HepG2 (cell line): ENCODE measurements around the gene DSTN. TPM values are rescaled to one million over a fixed set of nuclear protein-coding genes. Genes with fewer than 3 reads are reported as not detected.

Experiments used
- ATAC-seq: fragments of 200-7000 bp; cut with Tn5 transposase; 3 replicates; pipeline ENCODE4 v1.9.1; 2020; ENCODE audit warnings: mild to moderate bottlenecking, moderate library complexity
- BruUV-seq: library from RNA; stranded (reverse); fragments of 400-500 nt; replicated peaks from 2 replicates; lab custom pipeline; 2021; lab: Mats Ljungman, UMichigan
- CTCF ChIA-PET: fragments of 300-600 bp; formaldehyde crosslinking; extraction: SDS; loops from one replicate; lab custom pipeline; 2021; ENCODE audit warnings: low total read pairs, inconsistent platforms, low intra/inter-chr PET ratio; lab: Yijun Ruan, JAX
- POLR2A ChIA-PET: fragments of 350-600 bp; sonication (Branson Sonifier 250); formaldehyde crosslinking; loops from one replicate; lab custom pipeline; 2020; ENCODE audit warnings: antibody characterized with exemption, inconsistent platforms; lab: Yijun Ruan, JAX
- DNase-seq: peaks from one replicate; pipeline ENCODE4 v3.0.0-alpha.2; 2015; ENCODE audit warnings: low spot score
- FAIRE-seq: peaks from 3 replicates; lab custom pipeline; 2011; peaks lifted over from hg19 to GRCh38; lab: Jason Lieb, UNC
- H2AFZ ChIP-seq: one replicate; pipeline ENCODE4 v1.6.1; 2011; ENCODE audit warnings: low read length, inconsistent platforms
- H3K27ac ChIP-seq: fragments of 300-600 bp; 3 replicates; pipeline ENCODE4 v1.8.0; 2011; ENCODE audit warnings: mixed run types, mild to moderate bottlenecking, mixed read lengths, low read length, inconsistent platforms; ENCODE audit not compliant: insufficient read depth; ENCODE audit errors: extremely low read length
- H3K27me3 ChIP-seq, 2 experiments: fragments of 200-600 bp in 1 of 2; 2 replicates in 1 of 2; 3 replicates in 1 of 2; pipeline versions ENCODE4 v1.6.0 to v1.8.0; 2011; ENCODE audit warnings: low read length in 2 of 2, mild to moderate bottlenecking in 2 of 2, moderate library complexity in 2 of 2, inconsistent platforms in 1 of 2; ENCODE audit not compliant: insufficient read depth in 2 of 2, control insufficient read depth in 1 of 2
- H3K36me3 ChIP-seq, 2 experiments: fragments of 200-600 bp in 1 of 2; replicated peaks in 1 of 2; 2 replicates in 1 of 2; 3 replicates in 1 of 2; pipeline versions ENCODE4 v1.5.1 to v1.8.0; 2011; ENCODE audit warnings: low read length in 2 of 2, inconsistent platforms in 1 of 2; ENCODE audit not compliant: insufficient read depth in 2 of 2, control insufficient read depth in 1 of 2
- H3K4me1 ChIP-seq: 2 replicates; pipeline ENCODE4 v1.5.1; 2012; ENCODE audit warnings: low read length, inconsistent platforms; ENCODE audit not compliant: insufficient read depth
- H3K4me2 ChIP-seq: 2 replicates; pipeline ENCODE4 v1.6.0; 2011; ENCODE audit warnings: low read depth, low read length, inconsistent platforms
- H3K4me3 ChIP-seq, 3 experiments: fragments of 200-600 bp in 1 of 3; sonication (generic), shearing (Covaris generic) in 1 of 3; replicated peaks in 1 of 3; 2 replicates each; pipeline ENCODE4 v1.5.1; 2011 to 2016; ENCODE audit warnings: low read length in 3 of 3, inconsistent platforms in 2 of 3, low read depth in 2 of 3, mild to moderate bottlenecking in 2 of 3, control low read depth in 1 of 3, mixed read lengths in 1 of 3; ENCODE audit not compliant: insufficient read depth in 1 of 3
- H3K79me2 ChIP-seq: one replicate; pipeline ENCODE4 v1.6.1; 2011; ENCODE audit warnings: low read length, inconsistent platforms; ENCODE audit not compliant: insufficient read depth
- H3K9ac ChIP-seq: 2 replicates; pipeline ENCODE4 v1.6.0; 2011; ENCODE audit warnings: mild to moderate bottlenecking, low read depth, low read length, inconsistent platforms; ENCODE audit not compliant: insufficient read depth
- H3K9me3 ChIP-seq: 2 replicates; pipeline ENCODE4 v1.5.1; 2012; ENCODE audit warnings: mild to moderate bottlenecking, low read length
- H4K20me1 ChIP-seq: 2 replicates; pipeline ENCODE4 v1.6.0; 2011; ENCODE audit warnings: inconsistent platforms, mild to moderate bottlenecking, low read length, moderate library complexity; ENCODE audit not compliant: insufficient read depth
- HES4 ChIP-seq: sonication (generic); formaldehyde crosslinking; IDR thresholded peaks from 2 replicates; pipeline ENCODE4 v1.9.0; 2021; ENCODE audit warnings: mild to moderate bottlenecking, missing genetic modification reagents, borderline replicate concordance
- KDM1A ChIP-seq: IDR thresholded peaks from 2 replicates; pipeline ENCODE4 v1.6.1; 2016; ENCODE audit warnings: missing compliant biosample characterization
- POLR2AphosphoS2 ChIP-seq: IDR thresholded peaks from 2 replicates; pipeline ENCODE4 v1.6.1; 2011; ENCODE audit warnings: low read depth, low read length, improper control_type of control experiment
- SP5 ChIP-seq: IDR thresholded peaks from 2 replicates; pipeline ENCODE4 v1.6.1; 2016; ENCODE audit warnings: low read depth, borderline replicate concordance
- XRCC5 ChIP-seq: fragments of 200-400 bp; formaldehyde crosslinking; optimal IDR thresholded peaks from 2 replicates; pipeline ENCODE3; 2017; ENCODE audit warnings: mild to moderate bottlenecking, low read length
- ZNF660 ChIP-seq: sonication (generic); formaldehyde crosslinking; IDR thresholded peaks from 2 replicates; pipeline ENCODE4 v1.5.1; 2020; ENCODE audit warnings: mild to moderate bottlenecking, low read depth, missing genetic modification reagents, borderline replicate concordance
- WGBS: methylation state at CpG from one replicate; pipeline ENCODE4 v1.1.6; 2017; ENCODE audit warnings: low lambda C conversion rate; 5-methylcytosine and 5-hydroxymethylcytosine counted together
- in situ Hi-C: cut with HindIII; loops from 2 replicates; pipeline ENCODE4 v1.10.0; 2017; ENCODE audit warnings: low pct_unique_long_range_greater_than_20kb; ENCODE audit not compliant: extremely low pct_ligation_motif_present
- intact Hi-C: fragments of 100-400 bp; cut with micrococcal nuclease; formaldehyde crosslinking; loops from one replicate; pipeline ENCODE4 v1.10.0; 2022; ENCODE audit not compliant: unreplicated experiment
- polyA plus RNA-seq, 8 experiments: library from polyadenylated mRNA; depleted of rRNA in 3 of 8; stranded (reverse) in 7 of 8; unstranded in 1 of 8; fragments of >200 nt; fragmentation: Illumina TruSeq in 4 of 8; extraction: Trizol in 4 of 8; gene quantifications; 2 replicates each; pipeline versions ENCODE4 v1.2.1 to v1.2.3, GENCODE V29; 2011 to 2016; ENCODE audit warnings: low read depth in 4 of 8, missing spikeins in 1 of 8, mixed read lengths in 1 of 8; ENCODE audit not compliant: insufficient read depth in 1 of 8
- total RNA-seq, 5 experiments: library from RNA; depleted of rRNA; stranded (reverse); fragments of >200 nt; fragmentation: Illumina TruSeq; extraction: Trizol; gene quantifications; 2 replicates each; pipeline ENCODE4 v1.2.3, GENCODE V29; 2016; ENCODE audit warnings: low read depth in 1 of 5
- TF ChIP-seq, protein P1 (sequence below): sonication (generic); formaldehyde crosslinking; conservative IDR thresholded peaks from 2 replicates; pipeline ENCODE4 v1.4.0; 2020; ENCODE audit warnings: missing genetic modification reagents
- TF ChIP-seq, protein P2 (sequence below): sonication (generic); formaldehyde crosslinking; IDR thresholded peaks from 2 replicates; pipeline ENCODE4 v1.9.0; 2022; ENCODE audit warnings: missing genetic modification reagents, mild to moderate bottlenecking, borderline replicate concordance
- TF ChIP-seq, protein P3 (sequence below): IDR thresholded peaks from 2 replicates; pipeline ENCODE4 v1.6.1; 2016; ENCODE audit warnings: missing compliant biosample characterization, missing genetic modification reagents, borderline replicate concordance
- TF ChIP-seq, protein P4 (sequence below): sonication (generic); formaldehyde crosslinking; IDR thresholded peaks from 2 replicates; pipeline ENCODE4 v1.8.1; 2023; ENCODE audit warnings: mild to moderate bottlenecking, missing genetic modification reagents, borderline replicate concordance
- TF ChIP-seq, protein P5 (sequence below): IDR thresholded peaks from 2 replicates; pipeline ENCODE4 v1.6.1; 2016; ENCODE audit warnings: low read depth, missing genetic modification reagents, missing compliant biosample characterization
- TF ChIP-seq, protein P6 (sequence below): sonication (generic); formaldehyde crosslinking; IDR thresholded peaks from 2 replicates; pipeline ENCODE4 v1.4.0; 2020; ENCODE audit warnings: missing genetic modification reagents, borderline replicate concordance

Gene DSTN
- total and polyA plus RNA-seq, 2 of the 13 experiments (the other 11 are each of a cell fraction or from before 2014, with no cell fraction given) = 27.6 to 106 TPM

DNA sequence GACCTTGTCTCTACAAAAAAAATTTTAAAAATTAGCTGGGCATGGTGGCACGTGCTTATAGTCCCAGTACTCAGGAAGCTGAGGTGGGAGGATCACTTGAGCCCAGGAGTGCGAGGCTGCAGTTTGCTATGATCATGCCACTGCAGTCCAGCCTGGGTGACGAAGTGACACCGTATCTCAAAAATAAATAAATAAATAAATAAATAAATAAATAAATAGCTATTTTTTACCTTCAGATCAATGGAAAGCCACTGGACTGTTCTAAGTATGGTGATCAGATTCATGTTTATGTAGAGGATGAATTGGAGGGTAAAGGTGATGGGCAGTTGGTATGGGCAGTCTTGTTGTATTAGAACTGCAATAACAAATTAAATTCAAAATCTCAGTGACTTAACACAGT lies 24.0 kb downstream of the DSTN start:
- BruUV-seq = no TSS peak
- in situ Hi-C loops (no loop called here), intact Hi-C loops (no loop called here)
- ATAC-seq = no peak
- POLR2A ChIA-PET = interaction anchor here (1.0 kb wide), 1 partner anchor 13 kb away, joined by 3 read pairs; no protein-coding TSS in a partner anchor
- no peak for DNase-seq
- 96% methylated on average over 4 of the region's 4 CpGs for WGBS
- H3K36me3 ChIP-seq = no peaks in the 10 kb centered on the region; a peak in 1 of 5 replicates
- CTCF ChIA-PET = no interaction called here
- H3K9me3 ChIP-seq = peaks cover 7% of the 10 kb centered on the region; the same call in 1 of the 2 replicates
- no peaks in the 10 kb centered on the region for H3K4me1 ChIP-seq
- FAIRE-seq = no peak
- H3K79me2 ChIP-seq = peaks cover 49% of the 10 kb centered on the region
- H2AFZ ChIP-seq = no peak overlapping the region
- H3K27me3 ChIP-seq = no peaks in the 10 kb centered on the region
- no peak overlapping the region for H3K9ac ChIP-seq
- H4K20me1 ChIP-seq = no peaks in the 10 kb centered on the region
- no peak overlapping the region for H3K27ac ChIP-seq
- H3K4me2 ChIP-seq = no peak overlapping the region
- no peak overlapping the region for H3K4me3 ChIP-seq
- TF ChIP-seq, protein P1, sequence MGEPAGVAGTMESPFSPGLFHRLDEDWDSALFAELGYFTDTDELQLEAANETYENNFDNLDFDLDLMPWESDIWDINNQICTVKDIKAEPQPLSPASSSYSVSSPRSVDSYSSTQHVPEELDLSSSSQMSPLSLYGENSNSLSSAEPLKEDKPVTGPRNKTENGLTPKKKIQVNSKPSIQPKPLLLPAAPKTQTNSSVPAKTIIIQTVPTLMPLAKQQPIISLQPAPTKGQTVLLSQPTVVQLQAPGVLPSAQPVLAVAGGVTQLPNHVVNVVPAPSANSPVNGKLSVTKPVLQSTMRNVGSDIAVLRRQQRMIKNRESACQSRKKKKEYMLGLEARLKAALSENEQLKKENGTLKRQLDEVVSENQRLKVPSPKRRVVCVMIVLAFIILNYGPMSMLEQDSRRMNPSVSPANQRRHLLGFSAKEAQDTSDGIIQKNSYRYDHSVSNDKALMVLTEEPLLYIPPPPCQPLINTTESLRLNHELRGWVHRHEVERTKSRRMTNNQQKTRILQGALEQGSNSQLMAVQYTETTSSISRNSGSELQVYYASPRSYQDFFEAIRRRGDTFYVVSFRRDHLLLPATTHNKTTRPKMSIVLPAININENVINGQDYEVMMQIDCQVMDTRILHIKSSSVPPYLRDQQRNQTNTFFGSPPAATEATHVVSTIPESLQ (CRISPR knock-in tag) = no peak
- TF ChIP-seq SP5 (CRISPR knock-in tag) (no peak), HES4 (CRISPR knock-in tag) (no peak), XRCC5 (no peak), KDM1A (CRISPR knock-in tag) (no peak), POLR2AphosphoS2 (no peak), ZNF660 (CRISPR knock-in tag) (no peak)
- TF ChIP-seq, protein P2, sequence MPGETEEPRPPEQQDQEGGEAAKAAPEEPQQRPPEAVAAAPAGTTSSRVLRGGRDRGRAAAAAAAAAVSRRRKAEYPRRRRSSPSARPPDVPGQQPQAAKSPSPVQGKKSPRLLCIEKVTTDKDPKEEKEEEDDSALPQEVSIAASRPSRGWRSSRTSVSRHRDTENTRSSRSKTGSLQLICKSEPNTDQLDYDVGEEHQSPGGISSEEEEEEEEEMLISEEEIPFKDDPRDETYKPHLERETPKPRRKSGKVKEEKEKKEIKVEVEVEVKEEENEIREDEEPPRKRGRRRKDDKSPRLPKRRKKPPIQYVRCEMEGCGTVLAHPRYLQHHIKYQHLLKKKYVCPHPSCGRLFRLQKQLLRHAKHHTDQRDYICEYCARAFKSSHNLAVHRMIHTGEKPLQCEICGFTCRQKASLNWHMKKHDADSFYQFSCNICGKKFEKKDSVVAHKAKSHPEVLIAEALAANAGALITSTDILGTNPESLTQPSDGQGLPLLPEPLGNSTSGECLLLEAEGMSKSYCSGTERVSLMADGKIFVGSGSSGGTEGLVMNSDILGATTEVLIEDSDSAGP = no peak
- TF ChIP-seq, protein P3, sequence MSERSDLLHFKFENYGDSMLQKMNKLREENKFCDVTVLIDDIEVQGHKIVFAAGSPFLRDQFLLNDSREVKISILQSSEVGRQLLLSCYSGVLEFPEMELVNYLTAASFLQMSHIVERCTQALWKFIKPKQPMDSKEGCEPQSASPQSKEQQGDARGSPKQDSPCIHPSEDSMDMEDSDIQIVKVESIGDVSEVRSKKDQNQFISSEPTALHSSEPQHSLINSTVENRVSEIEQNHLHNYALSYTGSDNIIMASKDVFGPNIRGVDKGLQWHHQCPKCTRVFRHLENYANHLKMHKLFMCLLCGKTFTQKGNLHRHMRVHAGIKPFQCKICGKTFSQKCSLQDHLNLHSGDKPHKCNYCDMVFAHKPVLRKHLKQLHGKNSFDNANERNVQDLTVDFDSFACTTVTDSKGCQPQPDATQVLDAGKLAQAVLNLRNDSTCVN = no peak
- TF ChIP-seq, protein P4, sequence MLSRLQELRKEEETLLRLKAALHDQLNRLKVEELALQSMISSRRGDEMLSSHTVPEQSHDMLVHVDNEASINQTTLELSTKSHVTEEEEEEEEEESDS (CRISPR knock-in tag) = no peak
- TF ChIP-seq, protein P5, sequence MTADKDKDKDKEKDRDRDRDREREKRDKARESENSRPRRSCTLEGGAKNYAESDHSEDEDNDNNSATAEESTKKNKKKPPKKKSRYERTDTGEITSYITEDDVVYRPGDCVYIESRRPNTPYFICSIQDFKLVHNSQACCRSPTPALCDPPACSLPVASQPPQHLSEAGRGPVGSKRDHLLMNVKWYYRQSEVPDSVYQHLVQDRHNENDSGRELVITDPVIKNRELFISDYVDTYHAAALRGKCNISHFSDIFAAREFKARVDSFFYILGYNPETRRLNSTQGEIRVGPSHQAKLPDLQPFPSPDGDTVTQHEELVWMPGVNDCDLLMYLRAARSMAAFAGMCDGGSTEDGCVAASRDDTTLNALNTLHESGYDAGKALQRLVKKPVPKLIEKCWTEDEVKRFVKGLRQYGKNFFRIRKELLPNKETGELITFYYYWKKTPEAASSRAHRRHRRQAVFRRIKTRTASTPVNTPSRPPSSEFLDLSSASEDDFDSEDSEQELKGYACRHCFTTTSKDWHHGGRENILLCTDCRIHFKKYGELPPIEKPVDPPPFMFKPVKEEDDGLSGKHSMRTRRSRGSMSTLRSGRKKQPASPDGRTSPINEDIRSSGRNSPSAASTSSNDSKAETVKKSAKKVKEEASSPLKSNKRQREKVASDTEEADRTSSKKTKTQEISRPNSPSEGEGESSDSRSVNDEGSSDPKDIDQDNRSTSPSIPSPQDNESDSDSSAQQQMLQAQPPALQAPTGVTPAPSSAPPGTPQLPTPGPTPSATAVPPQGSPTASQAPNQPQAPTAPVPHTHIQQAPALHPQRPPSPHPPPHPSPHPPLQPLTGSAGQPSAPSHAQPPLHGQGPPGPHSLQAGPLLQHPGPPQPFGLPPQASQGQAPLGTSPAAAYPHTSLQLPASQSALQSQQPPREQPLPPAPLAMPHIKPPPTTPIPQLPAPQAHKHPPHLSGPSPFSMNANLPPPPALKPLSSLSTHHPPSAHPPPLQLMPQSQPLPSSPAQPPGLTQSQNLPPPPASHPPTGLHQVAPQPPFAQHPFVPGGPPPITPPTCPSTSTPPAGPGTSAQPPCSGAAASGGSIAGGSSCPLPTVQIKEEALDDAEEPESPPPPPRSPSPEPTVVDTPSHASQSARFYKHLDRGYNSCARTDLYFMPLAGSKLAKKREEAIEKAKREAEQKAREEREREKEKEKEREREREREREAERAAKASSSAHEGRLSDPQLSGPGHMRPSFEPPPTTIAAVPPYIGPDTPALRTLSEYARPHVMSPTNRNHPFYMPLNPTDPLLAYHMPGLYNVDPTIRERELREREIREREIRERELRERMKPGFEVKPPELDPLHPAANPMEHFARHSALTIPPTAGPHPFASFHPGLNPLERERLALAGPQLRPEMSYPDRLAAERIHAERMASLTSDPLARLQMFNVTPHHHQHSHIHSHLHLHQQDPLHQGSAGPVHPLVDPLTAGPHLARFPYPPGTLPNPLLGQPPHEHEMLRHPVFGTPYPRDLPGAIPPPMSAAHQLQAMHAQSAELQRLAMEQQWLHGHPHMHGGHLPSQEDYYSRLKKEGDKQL (CRISPR knock-in tag) = no peak
- TF ChIP-seq, protein P6, sequence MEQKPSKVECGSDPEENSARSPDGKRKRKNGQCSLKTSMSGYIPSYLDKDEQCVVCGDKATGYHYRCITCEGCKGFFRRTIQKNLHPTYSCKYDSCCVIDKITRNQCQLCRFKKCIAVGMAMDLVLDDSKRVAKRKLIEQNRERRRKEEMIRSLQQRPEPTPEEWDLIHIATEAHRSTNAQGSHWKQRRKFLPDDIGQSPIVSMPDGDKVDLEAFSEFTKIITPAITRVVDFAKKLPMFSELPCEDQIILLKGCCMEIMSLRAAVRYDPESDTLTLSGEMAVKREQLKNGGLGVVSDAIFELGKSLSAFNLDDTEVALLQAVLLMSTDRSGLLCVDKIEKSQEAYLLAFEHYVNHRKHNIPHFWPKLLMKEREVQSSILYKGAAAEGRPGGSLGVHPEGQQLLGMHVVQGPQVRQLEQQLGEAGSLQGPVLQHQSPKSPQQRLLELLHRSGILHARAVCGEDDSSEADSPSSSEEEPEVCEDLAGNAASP (CRISPR knock-in tag) = no peak
